ENCODE measurements around the gene MEMO1.
"Not testable (repeated sequence)": the region's sequence is repeated elsewhere in the genome, so short reads cannot be mapped to it uniquely, and the experiment has no call there.

The MEMO1 gene
- 1.9 to 7.0 (median 4.1) reads per million in 18 experiments for total RNA-seq

- DNase-seq, result peak; percentile 95 to 96
Measured at GRCh38 chr2:32010670-32011484, at the start of gene MEMO1. Gene MEMO1 (minus strand): TSS chr2:32011008. CDS start chr2:32010247, 761 bp downstream.

DNA sequence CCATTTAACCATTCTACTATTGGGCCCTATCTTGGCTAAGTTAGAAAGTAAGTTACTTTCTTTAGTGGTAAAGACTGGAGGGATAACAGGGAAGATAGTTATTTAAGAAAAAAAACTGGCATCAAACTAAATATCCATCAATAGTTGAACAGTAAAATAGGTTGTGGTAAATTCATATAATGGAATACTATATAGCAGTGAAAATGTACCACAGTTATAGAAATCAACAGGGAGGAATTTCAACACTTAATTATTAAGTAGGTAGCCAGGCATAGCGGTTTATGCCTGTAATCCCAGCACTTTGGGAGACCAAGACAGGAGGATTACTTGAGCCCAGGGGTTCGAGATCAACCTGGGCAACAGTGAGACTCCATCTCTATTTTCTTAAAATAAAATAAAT is 49.5 kb upstream of the MEMO1 start:
- DNase-seq, result no peak

DNA sequence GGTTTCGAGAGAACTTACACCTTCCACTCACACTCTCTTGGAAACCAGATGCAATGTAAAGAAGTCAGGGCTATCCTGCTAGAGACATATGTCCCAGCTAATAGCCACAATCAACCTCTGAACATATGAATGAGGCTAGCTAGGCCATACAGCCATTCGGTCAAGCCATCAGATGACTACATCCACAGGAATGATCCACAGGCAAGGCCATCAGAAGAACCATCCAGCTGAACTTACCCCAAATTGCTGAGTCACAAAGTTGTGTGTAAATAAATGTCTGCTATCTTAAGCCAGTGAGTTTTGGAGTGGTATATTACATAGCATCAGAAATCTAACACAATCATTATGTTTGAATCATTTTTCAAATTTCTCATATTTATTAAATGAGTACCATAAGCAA is 47.3 kb upstream of the MEMO1 start:
- DNase-seq, result no peak

DNA sequence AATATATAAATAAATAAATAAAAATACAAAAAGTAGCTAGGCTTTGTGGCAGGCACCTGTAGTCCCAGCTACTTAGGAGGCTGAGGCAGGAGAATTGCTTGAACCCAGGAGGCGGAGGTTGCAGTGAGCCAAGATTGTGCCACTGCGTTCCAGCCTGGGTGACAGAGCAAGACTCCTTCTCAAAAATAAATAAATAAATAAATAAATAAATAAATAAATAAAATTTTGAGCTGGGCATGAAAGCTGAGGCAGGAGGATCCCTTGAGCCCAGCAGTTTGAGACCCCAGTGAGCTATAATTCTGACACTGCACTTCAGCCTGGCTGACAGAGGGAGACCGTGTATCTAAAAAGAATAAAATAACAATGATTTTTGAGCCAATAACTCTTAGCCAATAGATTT is 43.8 kb upstream of the MEMO1 start:
- DNase-seq, result not testable (repeated sequence)

GRCh38 chr2:32051836-32052439 is 41.1 kb upstream of the MEMO1 start:
- DNase-seq, result no peak

- no peak for DNase-seq
Measured at GRCh38 chr2:32043561-32043960, 32.8 kb upstream of the MEMO1 start.

- DNase-seq, result peak; percentile 92 to 96
Measured at GRCh38 chr2:32039447-32040219, 28.8 kb upstream of the MEMO1 start, which contains the start of gene DPY30. Gene DPY30 (minus strand): TSS chr2:32039805. CDS start chr2:32039456, 349 bp downstream.

GRCh38 chr2:32034198-32034887 is 23.5 kb upstream of the MEMO1 start:
- DNase-seq, result not testable (repeated sequence)

DNA sequence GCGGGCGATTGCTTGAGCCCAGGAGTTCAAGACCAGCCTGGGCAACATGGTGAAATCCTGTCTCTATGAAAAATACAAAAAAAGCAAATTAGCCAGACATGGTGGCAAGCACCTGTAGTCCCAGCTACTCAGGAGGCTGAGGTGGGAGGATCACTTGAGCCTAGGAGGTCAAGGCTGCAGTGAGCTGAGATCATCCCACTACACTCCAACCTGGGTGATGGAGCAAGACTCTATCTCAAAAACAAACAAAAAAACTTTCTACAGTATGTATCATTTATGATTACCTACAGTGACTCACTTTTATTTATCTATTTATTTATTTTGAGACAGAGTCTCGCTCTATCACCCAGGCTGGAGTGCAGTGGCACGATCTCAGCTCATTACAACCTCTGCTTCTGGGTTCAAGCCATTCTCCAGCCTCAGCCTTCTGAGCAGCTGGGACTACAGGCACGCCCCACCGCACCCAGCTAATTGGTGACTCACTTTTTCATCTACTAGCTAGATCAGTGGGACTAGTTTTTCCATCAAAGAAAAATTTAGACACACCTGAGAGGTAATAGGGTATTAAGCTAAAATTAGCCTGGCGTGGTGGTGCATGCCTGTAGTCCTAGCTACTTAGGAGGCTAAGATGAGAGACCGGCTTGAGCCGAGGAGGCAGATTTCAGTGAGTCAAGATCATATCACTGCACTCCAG is 8.1 kb upstream of the MEMO1 start:
- DNase-seq, result not testable (repeated sequence)

GRCh38 chr2:32012872-32013271 is 2.1 kb upstream of the MEMO1 start:
- DNase-seq, result no peak

- DNase-seq, result peak; percentile 22 to 69
Measured at GRCh38 chr2:32011485-32011960, 715 bp upstream of the MEMO1 start.

- DNase-seq, result peak; percentile 22 to 46
Measured at GRCh38 chr2:32010280-32010669, 533 bp downstream of the MEMO1 start.

- peak; percentile 38 to 46 for DNase-seq
Measured at GRCh38 chr2:32009516-32010256, 1.1 kb downstream of the MEMO1 start.

- peak in 1 of 2 donors; percentile 0 for DNase-seq
Measured at GRCh38 chr2:32008805-32009515, 1.8 kb downstream of the MEMO1 start.

- no peak for DNase-seq
Measured at GRCh38 chr2:32007121-32007391, 3.8 kb downstream of the MEMO1 start.

DNA sequence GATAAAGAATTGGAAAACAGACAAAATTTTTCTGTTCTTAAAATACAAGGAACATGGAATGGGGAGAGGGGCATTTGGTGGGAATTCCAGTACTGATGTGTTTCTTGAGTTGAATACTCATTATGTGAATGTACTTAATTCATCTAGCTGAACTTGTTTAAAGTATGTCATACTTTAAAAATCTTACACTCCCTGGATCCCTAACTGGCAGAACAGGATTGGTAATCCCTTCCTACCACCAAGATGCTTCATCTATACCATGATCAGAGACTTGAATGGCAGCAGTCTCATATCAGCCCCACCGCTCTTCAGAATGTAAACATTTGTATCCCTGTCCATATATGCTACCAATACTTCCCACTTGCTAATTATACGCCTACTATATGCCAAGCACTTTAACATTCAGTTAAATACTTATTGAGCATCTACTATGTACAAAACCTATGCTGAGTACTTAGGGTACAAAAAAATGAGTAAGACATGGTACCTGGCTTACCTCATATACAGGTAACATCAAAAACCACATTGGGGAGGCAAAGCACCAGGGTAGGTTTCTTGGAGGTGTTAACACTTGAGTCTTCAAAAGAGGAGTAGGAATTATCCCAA is 5.3 kb downstream of the MEMO1 start:
- DNase-seq, result no peak

GRCh38 chr2:32003791-32004190 is 7.0 kb downstream of the MEMO1 start:
- DNase-seq, result no peak

- no peak for DNase-seq
Measured at GRCh38 chr2:32002406-32002805, 8.4 kb downstream of the MEMO1 start.

GRCh38 chr2:31999438-31999837 is 11.4 kb downstream of the MEMO1 start:
- no peak for DNase-seq

- peak; percentile 4 to 40 for DNase-seq
Measured at GRCh38 chr2:31998731-31999383, 12.0 kb downstream of the MEMO1 start.
